H9 (cell line): ENCODE data around the gene CELF4. TPM values are rescaled to one million over a fixed set of nuclear protein-coding genes. Genes with fewer than 3 reads are reported as not detected.
A peak's percentile ranks its signal among the peaks of the same experiment; 100 is the strongest.

Experiments used
- DNase-seq: peaks from one replicate; pipeline ENCODE4 v3.0.0-alpha.2; 2017
- H2AFZ ChIP-seq: one replicate; pipeline ENCODE4 v1.6.1; 2013; ENCODE audit warnings: mild to moderate bottlenecking, low read length, control low read depth, moderate library complexity
- H2AK5ac ChIP-seq: 2 replicates; pipeline ENCODE4 v1.6.1; 2013; ENCODE audit warnings: low read length, control low read depth, mixed read lengths; ENCODE audit not compliant: insufficient read length
- H2BK120ac ChIP-seq: one replicate; pipeline ENCODE4 v1.6.1; 2013; ENCODE audit warnings: low read depth, mild to moderate bottlenecking, low read length, control low read depth, inconsistent platforms; ENCODE audit not compliant: poor library complexity, severe bottlenecking
- H2BK12ac ChIP-seq: 2 replicates; pipeline ENCODE4 v1.6.1; 2013; ENCODE audit warnings: low read length, control low read depth, mixed read lengths, low read depth; ENCODE audit not compliant: insufficient read length
- H2BK15ac ChIP-seq: 2 replicates; pipeline ENCODE4 v1.6.1; 2013; ENCODE audit warnings: low read depth, low read length, control low read depth
- H2BK20ac ChIP-seq: one replicate; pipeline ENCODE4 v1.6.1; 2013; ENCODE audit warnings: low read depth, mild to moderate bottlenecking, low read length, control low read depth, inconsistent platforms; ENCODE audit not compliant: poor library complexity, severe bottlenecking
- H2BK5ac ChIP-seq: 2 replicates; pipeline ENCODE4 v1.6.1; 2013; ENCODE audit warnings: low read length, control low read depth, mixed read lengths; ENCODE audit not compliant: insufficient read length
- H3K14ac ChIP-seq: 2 replicates; pipeline ENCODE4 v1.6.1; 2013; ENCODE audit warnings: low read length, control low read depth; ENCODE audit not compliant: insufficient read depth
- H3K18ac ChIP-seq: 2 replicates; pipeline ENCODE4 v1.6.1; 2013; ENCODE audit warnings: low read depth, mild to moderate bottlenecking, mixed read lengths, low read length, control low read depth; ENCODE audit not compliant: insufficient read length
- H3K23ac ChIP-seq: 2 replicates; pipeline ENCODE4 v1.6.1; 2013; ENCODE audit warnings: low read length, control low read depth, mixed read lengths, low read depth; ENCODE audit not compliant: insufficient read length
- H3K23me2 ChIP-seq: 2 replicates; pipeline ENCODE4 v1.6.1; 2013; ENCODE audit warnings: low read depth, mild to moderate bottlenecking, mixed read lengths, low read length, control low read depth; ENCODE audit not compliant: insufficient read length, poor library complexity, severe bottlenecking
- H3K27ac ChIP-seq: 2 replicates; pipeline ENCODE4 v1.5.1; 2013; ENCODE audit warnings: low read length, control low read depth, mixed read lengths, low read depth; ENCODE audit not compliant: insufficient read length
- H3K27me3 ChIP-seq: 2 replicates; pipeline ENCODE4 v1.6.1; 2013; ENCODE audit warnings: low read length, control low read depth, inconsistent platforms; ENCODE audit not compliant: insufficient read depth
- H3K4ac ChIP-seq: 2 replicates; pipeline ENCODE4 v1.6.1; 2013; ENCODE audit warnings: low read depth, mild to moderate bottlenecking, control low read depth, inconsistent platforms, low read length, moderate library complexity
- H3K4me1 ChIP-seq: 2 replicates; pipeline ENCODE4 v1.6.1; 2013; ENCODE audit warnings: low read length, control low read depth, inconsistent platforms; ENCODE audit not compliant: insufficient read depth
- H3K4me2 ChIP-seq: 2 replicates; pipeline ENCODE4 v1.6.1; 2013; ENCODE audit warnings: low read length, control low read depth, mixed read lengths; ENCODE audit not compliant: insufficient read length, insufficient read depth
- H3K56ac ChIP-seq: 2 replicates; pipeline ENCODE4 v1.6.1; 2013; ENCODE audit warnings: low read depth, mild to moderate bottlenecking, mixed read lengths, low read length, control low read depth; ENCODE audit not compliant: insufficient read length
- H3K79me1 ChIP-seq: 2 replicates; pipeline ENCODE4 v1.6.1; 2013; ENCODE audit warnings: low read depth, mild to moderate bottlenecking, moderate library complexity, low read length, control low read depth, inconsistent platforms; ENCODE audit not compliant: insufficient read depth, poor library complexity, severe bottlenecking
- H3K79me2 ChIP-seq: 2 replicates; pipeline ENCODE4 v1.6.1; 2013; ENCODE audit warnings: low read length, control low read depth, inconsistent platforms; ENCODE audit not compliant: insufficient read depth
- H3K9ac ChIP-seq: 2 replicates; pipeline ENCODE4 v1.6.1; 2013; ENCODE audit warnings: low read length, control low read depth, mixed read lengths; ENCODE audit not compliant: insufficient read length; ENCODE audit errors: extremely low read depth
- H3K9me3 ChIP-seq: one replicate; pipeline ENCODE4 v1.6.1; 2013; ENCODE audit warnings: low read depth, low read length, inconsistent platforms; ENCODE audit not compliant: control insufficient read depth
- H3T11ph ChIP-seq: one replicate; pipeline ENCODE4 v1.6.1; 2013; ENCODE audit warnings: mild to moderate bottlenecking, low read length, control low read depth, inconsistent platforms
- H4K20me1 ChIP-seq: one replicate; pipeline ENCODE4 v1.6.1; 2013; ENCODE audit not compliant: control insufficient read depth, insufficient read length, insufficient read depth
- H4K5ac ChIP-seq: 2 replicates; pipeline ENCODE4 v1.6.1; 2013; ENCODE audit warnings: low read depth, mild to moderate bottlenecking, mixed read lengths, low read length, control low read depth; ENCODE audit not compliant: insufficient read length
- H4K8ac ChIP-seq: replicated peaks from 2 replicates; pipeline ENCODE4 v1.6.1; 2013; ENCODE audit warnings: low read length, control low read depth, mixed read lengths, low read depth; ENCODE audit not compliant: insufficient read length
- H4K91ac ChIP-seq: 2 replicates; pipeline ENCODE4 v1.6.1; 2013; ENCODE audit warnings: low read depth, mild to moderate bottlenecking, moderate library complexity, mixed read lengths, low read length, control low read depth; ENCODE audit not compliant: insufficient read length
- H3K27ac Mint-ChIP-seq, 3 experiments: 2 replicates in 2 of 3; 3 replicates in 1 of 3; pipeline ENCODE4 v1.8.0; 2020 to 2021; ENCODE audit warnings: mixed read lengths in 3 of 3, mild to moderate bottlenecking in 1 of 3, moderate library complexity in 1 of 3
- H3K27me3 Mint-ChIP-seq: 2 replicates; pipeline ENCODE4 v1.8.0; 2021; ENCODE audit warnings: low read depth, mild to moderate bottlenecking, moderate library complexity, mixed read lengths
- H3K36me3 Mint-ChIP-seq, 3 experiments: 2 replicates in 2 of 3; 3 replicates in 1 of 3; pipeline ENCODE4 v1.8.0; 2020 to 2021; ENCODE audit warnings: low read depth in 3 of 3, mixed read lengths in 3 of 3; ENCODE audit not compliant: insufficient read depth in 1 of 3
- H3K4me1 Mint-ChIP-seq, 2 experiments: 2 replicates each; pipeline ENCODE4 v1.8.0; 2020; ENCODE audit warnings: mixed read lengths in 2 of 2
- H3K4me3 Mint-ChIP-seq, 2 experiments: 2 replicates in 1 of 2; 3 replicates in 1 of 2; pipeline ENCODE4 v1.8.0; 2020 to 2021; ENCODE audit warnings: mild to moderate bottlenecking in 2 of 2, mixed read lengths in 2 of 2, moderate library complexity in 1 of 2
- H3K9me3 Mint-ChIP-seq, 2 experiments: 2 replicates in 1 of 2; 3 replicates in 1 of 2; pipeline ENCODE4 v1.8.0; 2020; ENCODE audit warnings: mild to moderate bottlenecking in 2 of 2, mixed read lengths in 2 of 2, moderate library complexity in 1 of 2
- WGBS: extraction: QIAGEN DNeasy Blood & Tissue Kit; methylation state at CpG from one replicate; pipeline ENCODE4 v1.1.7; 2013; ENCODE audit warnings: missing lambda C conversion rate, low lambda C conversion rate, mixed read lengths; ENCODE audit not compliant: insufficient read length; ENCODE audit errors: extremely low coverage; 5-methylcytosine and 5-hydroxymethylcytosine counted together
- total RNA-seq: library from RNA; stranded (reverse); gene quantifications from 2 replicates; pipeline ENCODE4 v1.2.1, GENCODE V29; 2021
- TF ChIP-seq, protein P1 (sequence below): fragments of 200-600 bp; sonication (generic); conservative IDR thresholded peaks from 3 replicates; pipeline ENCODE4 v1.8.0; 2021; ENCODE audit warnings: antibody characterized with exemption, mild to moderate bottlenecking

Gene CELF4
- total RNA-seq, 1 experiment from 2014 or later, result 1.1 TPM

DNA sequence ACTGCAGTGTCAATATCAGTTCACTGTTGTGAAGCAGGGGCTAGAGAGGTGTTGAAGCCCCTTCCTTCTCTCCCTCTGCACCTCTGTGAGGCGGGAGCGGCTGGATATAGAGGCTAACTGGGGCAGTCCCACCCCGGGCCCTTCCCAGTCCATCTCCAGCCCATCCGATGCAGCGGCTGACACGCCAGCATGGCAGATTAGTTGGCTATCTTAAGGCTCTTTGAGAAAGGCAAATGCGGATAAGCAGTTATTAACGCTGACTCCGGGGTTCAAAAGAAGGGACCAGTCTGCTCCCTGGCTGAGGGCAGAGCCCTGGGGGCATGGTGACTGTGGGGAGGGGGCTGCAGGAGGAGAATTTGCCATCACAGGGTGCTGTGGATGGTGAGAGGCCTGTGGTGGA lies 76.6 kb downstream of the CELF4 start:
- H2BK120ac ChIP-seq, result no peak overlapping the region
- no peak overlapping the region for H2AFZ ChIP-seq
- DNase-seq, result no peak
- no peak overlapping the region for H3K9ac ChIP-seq
- H3K56ac ChIP-seq, result no peak overlapping the region
- peaks cover 47% of the 10 kb centered on the region for H3K27me3 Mint-ChIP-seq
- peaks cover 13% of the 10 kb centered on the region; the same call in 1 of the 2 replicates for H3K4me1 ChIP-seq
- no peak overlapping the region for H2BK15ac ChIP-seq
- H4K91ac ChIP-seq, result no peak overlapping the region
- no peaks in the 10 kb centered on the region for H3K79me1 ChIP-seq
- H2BK20ac ChIP-seq, result no peak overlapping the region
- H2AK5ac ChIP-seq, result no peak overlapping the region
- no peak overlapping the region for H3T11ph ChIP-seq
- H4K8ac ChIP-seq, result no peak overlapping the region
- H3K4me2 ChIP-seq, result no peak overlapping the region
- TF ChIP-seq, protein P1, sequence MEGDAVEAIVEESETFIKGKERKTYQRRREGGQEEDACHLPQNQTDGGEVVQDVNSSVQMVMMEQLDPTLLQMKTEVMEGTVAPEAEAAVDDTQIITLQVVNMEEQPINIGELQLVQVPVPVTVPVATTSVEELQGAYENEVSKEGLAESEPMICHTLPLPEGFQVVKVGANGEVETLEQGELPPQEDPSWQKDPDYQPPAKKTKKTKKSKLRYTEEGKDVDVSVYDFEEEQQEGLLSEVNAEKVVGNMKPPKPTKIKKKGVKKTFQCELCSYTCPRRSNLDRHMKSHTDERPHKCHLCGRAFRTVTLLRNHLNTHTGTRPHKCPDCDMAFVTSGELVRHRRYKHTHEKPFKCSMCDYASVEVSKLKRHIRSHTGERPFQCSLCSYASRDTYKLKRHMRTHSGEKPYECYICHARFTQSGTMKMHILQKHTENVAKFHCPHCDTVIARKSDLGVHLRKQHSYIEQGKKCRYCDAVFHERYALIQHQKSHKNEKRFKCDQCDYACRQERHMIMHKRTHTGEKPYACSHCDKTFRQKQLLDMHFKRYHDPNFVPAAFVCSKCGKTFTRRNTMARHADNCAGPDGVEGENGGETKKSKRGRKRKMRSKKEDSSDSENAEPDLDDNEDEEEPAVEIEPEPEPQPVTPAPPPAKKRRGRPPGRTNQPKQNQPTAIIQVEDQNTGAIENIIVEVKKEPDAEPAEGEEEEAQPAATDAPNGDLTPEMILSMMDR, result no peak
- peaks cover 6% of the 10 kb centered on the region; the same call in 1 of the 2 replicates for H3K27me3 ChIP-seq
- H3K4me3 Mint-ChIP-seq, result no peak overlapping the region; a peak in 1 of 5 replicates
- H3K9me3 ChIP-seq, result no peaks in the 10 kb centered on the region
- no peak overlapping the region for H3K27ac ChIP-seq
- no peak overlapping the region for H2BK12ac ChIP-seq
- H3K4ac ChIP-seq, result no peak overlapping the region
- H3K4me1 Mint-ChIP-seq, result peaks cover 71 to 79% of the 10 kb centered on the region in 2 experiments
- no CpG with 5 or more reads among the region's 9 CpGs for WGBS
- H3K14ac ChIP-seq, result no peak overlapping the region; the same call in 1 of the 2 replicates
- H3K27ac Mint-ChIP-seq, result peak overlapping the region in 1 of 3 experiments; percentile 70; a peak in 1 of 7 replicates
- no peak overlapping the region for H2BK5ac ChIP-seq
- peaks cover 6% of the 10 kb centered on the region for H3K23me2 ChIP-seq
- no peaks in the 10 kb centered on the region for H4K20me1 ChIP-seq
- no peak overlapping the region for H4K5ac ChIP-seq
- H3K9me3 Mint-ChIP-seq, result no peaks in the 10 kb centered on the region; a peak in 2 of 5 replicates
- H3K36me3 Mint-ChIP-seq, result no peaks in the 10 kb centered on the region; a peak in 1 of 7 replicates
- no peak overlapping the region for H3K23ac ChIP-seq
- no peak overlapping the region for H3K18ac ChIP-seq
- no peaks in the 10 kb centered on the region for H3K79me2 ChIP-seq
